Testis (tissue), 2 donors: ENCODE data around the gene JAKMIP1.

Source experiments
- CTCF ChIP-seq, 3 experiments: fragments of 450-650 bp in 2 of 3; fragments of 200-600 bp in 1 of 3; sonication (generic) in 1 of 3; IDR thresholded peaks; one replicate each; pipeline ENCODE4 v1.5.1; 2016 to 2019; ENCODE audit warnings: antibody characterized with exemption in 3 of 3, mild to moderate bottlenecking in 2 of 3, moderate library complexity in 1 of 3
- POLR2A ChIP-seq: fragments of 450-650 bp; IDR thresholded peaks from one replicate; pipeline ENCODE4 v1.6.1; 2017; ENCODE audit warnings: antibody characterized with exemption, mild to moderate bottlenecking, moderate library complexity

GRCh38 chr4:5976921-5977320 lies 223.4 kb downstream of the JAKMIP1 start:
- TF ChIP-seq CTCF (IDR thresholded peaks at IDR 0.05), result no peak
- TF ChIP-seq POLR2A, result no peak
